HL-60 (cell line): Measurements from ENCODE around the gene TUBB2A.

ENCODE experiments used
- DNase-seq, 2 experiments: peaks; one replicate each; pipeline ENCODE4 v3.0.0-alpha.2; 2010 to 2020; ENCODE audit warnings: low read depth in 1 of 2, low spot score in 1 of 2
- H3K27ac ChIP-seq: fragments of 250-450 bp; sonication (Bioruptor Pico); replicated peaks from 2 replicates; pipeline ENCODE4 v1.5.1; 2020; ENCODE audit warnings: mild to moderate bottlenecking, moderate library complexity
- H3K27me3 ChIP-seq: fragments of 250-450 bp; sonication (Bioruptor Pico); 2 replicates; pipeline ENCODE4 v1.5.1; 2021; ENCODE audit warnings: mild to moderate bottlenecking, moderate library complexity; ENCODE audit not compliant: insufficient read depth, poor library complexity, severe bottlenecking
- H3K4me3 ChIP-seq: replicated peaks from 2 replicates; pipeline ENCODE4 v1.5.1; 2011; ENCODE audit warnings: mild to moderate bottlenecking, control low read depth, low read length; ENCODE audit not compliant: insufficient read depth
- CTCF ChIP-seq: IDR thresholded peaks from one replicate; pipeline ENCODE4 v1.5.1; 2011; ENCODE audit warnings: low read length, control low read depth, inconsistent platforms; ENCODE audit not compliant: insufficient read depth
- GABPA ChIP-seq: IDR thresholded peaks from 2 replicates; pipeline ENCODE4 v1.6.1; 2012; ENCODE audit warnings: low read depth
- POLR2AphosphoS5 ChIP-seq: IDR thresholded peaks from 2 replicates; pipeline ENCODE4 v1.6.1; 2012; ENCODE audit warnings: low read depth
- SPI1 ChIP-seq: IDR thresholded peaks from 2 replicates; pipeline ENCODE4 v1.6.1; 2012; ENCODE audit warnings: low read depth, mild to moderate bottlenecking, borderline replicate concordance
- TF ChIP-seq, protein P1 (sequence below): IDR thresholded peaks from 2 replicates; pipeline ENCODE4 v1.6.1; 2012; ENCODE audit warnings: low read depth; ENCODE audit not compliant: insufficient replicate concordance

The TUBB2A gene

GRCh38 chr6:3204921-3205320, 47.6 kb upstream of the TUBB2A start:
- no peak for DNase-seq
- Histone ChIP-seq H3K4me3 (no peak overlapping the region), H3K27me3 (peaks cover 8% of the 10 kb centered on the region), H3K27ac (no peak overlapping the region)
- TF ChIP-seq SPI1, result no peak
- TF ChIP-seq, protein P1, sequence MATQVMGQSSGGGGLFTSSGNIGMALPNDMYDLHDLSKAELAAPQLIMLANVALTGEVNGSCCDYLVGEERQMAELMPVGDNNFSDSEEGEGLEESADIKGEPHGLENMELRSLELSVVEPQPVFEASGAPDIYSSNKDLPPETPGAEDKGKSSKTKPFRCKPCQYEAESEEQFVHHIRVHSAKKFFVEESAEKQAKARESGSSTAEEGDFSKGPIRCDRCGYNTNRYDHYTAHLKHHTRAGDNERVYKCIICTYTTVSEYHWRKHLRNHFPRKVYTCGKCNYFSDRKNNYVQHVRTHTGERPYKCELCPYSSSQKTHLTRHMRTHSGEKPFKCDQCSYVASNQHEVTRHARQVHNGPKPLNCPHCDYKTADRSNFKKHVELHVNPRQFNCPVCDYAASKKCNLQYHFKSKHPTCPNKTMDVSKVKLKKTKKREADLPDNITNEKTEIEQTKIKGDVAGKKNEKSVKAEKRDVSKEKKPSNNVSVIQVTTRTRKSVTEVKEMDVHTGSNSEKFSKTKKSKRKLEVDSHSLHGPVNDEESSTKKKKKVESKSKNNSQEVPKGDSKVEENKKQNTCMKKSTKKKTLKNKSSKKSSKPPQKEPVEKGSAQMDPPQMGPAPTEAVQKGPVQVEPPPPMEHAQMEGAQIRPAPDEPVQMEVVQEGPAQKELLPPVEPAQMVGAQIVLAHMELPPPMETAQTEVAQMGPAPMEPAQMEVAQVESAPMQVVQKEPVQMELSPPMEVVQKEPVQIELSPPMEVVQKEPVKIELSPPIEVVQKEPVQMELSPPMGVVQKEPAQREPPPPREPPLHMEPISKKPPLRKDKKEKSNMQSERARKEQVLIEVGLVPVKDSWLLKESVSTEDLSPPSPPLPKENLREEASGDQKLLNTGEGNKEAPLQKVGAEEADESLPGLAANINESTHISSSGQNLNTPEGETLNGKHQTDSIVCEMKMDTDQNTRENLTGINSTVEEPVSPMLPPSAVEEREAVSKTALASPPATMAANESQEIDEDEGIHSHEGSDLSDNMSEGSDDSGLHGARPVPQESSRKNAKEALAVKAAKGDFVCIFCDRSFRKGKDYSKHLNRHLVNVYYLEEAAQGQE, result no peak
- no peak for TF ChIP-seq CTCF
- no peak for TF ChIP-seq GABPA
- no peak for TF ChIP-seq POLR2AphosphoS5

DNA sequence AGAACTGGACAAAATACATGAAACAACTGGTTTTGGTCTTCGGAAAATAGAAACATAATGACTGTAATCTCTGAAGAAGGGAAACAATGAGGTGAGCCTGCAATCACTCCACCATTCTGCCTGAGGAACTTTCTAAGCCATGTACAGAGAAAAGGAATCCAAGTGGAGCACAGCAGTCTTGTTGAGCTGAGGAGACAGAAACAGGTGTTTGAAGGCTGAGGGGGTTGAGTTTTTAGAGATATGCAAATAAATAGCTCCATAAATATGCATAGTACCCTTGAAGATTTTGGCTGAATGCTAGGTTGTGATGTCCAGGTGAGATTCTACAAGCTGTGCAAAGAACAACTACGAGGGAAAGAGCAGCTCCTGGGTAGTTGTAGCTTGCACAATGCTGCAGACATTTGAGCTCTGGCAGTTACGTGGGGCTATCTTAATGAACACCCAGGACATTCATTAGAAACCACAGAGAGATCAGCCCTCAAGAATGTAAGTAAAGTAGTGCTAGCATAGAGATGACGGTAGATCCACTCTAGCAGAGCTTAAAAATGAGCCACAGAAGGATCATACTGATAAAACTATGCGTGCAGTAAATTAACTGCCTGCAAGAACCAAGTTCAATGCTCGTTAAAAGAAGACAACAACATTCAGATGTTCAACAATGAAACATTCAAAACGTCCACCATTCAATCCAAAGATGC, 45.8 kb upstream of the TUBB2A start:
- TF ChIP-seq GABPA, result no peak
- TF ChIP-seq POLR2AphosphoS5, result no peak
- no peak for DNase-seq
- H3K27me3 ChIP-seq, result peaks cover 8% of the 10 kb centered on the region
- H3K4me3 ChIP-seq, result no peak overlapping the region
- H3K27ac ChIP-seq, result no peak overlapping the region

DNA sequence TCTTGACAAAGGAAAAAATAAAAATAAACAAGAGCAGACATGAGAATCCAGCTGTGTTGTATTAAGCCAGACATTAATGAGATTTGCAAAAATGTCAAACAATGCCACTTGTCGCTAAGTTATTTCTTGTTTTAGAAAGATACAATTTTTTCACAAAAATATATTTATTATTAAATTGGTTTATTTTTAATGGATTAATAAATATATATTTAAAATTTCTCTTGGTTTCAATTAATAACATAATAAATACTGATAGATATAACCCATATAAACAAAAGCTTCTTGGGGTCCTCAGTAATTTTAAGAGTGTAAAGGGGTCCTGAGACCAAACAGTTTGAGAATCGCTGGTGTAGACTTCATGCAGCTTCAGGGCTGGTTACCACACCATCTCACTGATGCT, 44.0 kb upstream of the TUBB2A start:
- TF ChIP-seq POLR2AphosphoS5, result no peak
- no peak for TF ChIP-seq CTCF
- TF ChIP-seq, protein P1, result no peak
- no peak for TF ChIP-seq SPI1
- no peak for TF ChIP-seq GABPA
- no peaks in the 10 kb centered on the region for H3K27me3 ChIP-seq
- no peak for DNase-seq
- no peak overlapping the region for H3K27ac ChIP-seq
- no peak overlapping the region for H3K4me3 ChIP-seq

GRCh38 chr6:3200682-3201081, 43.3 kb upstream of the TUBB2A start:
- H3K4me3 ChIP-seq, result no peak overlapping the region
- H3K27me3 ChIP-seq, result no peaks in the 10 kb centered on the region
- TF ChIP-seq, protein P1, result no peak
- no peak for TF ChIP-seq SPI1
- TF ChIP-seq POLR2AphosphoS5, result no peak
- no peak for TF ChIP-seq GABPA
- no peak for TF ChIP-seq CTCF
- H3K27ac ChIP-seq, result no peak overlapping the region
- DNase-seq, result no peak
